Fibroblast of lung (primary cell): Measurements from ENCODE around the gene RHBDF2. TPM values are rescaled to one million over a fixed set of nuclear protein-coding genes. Genes with fewer than 3 reads are reported as not detected.
A peak's percentile ranks its signal among the peaks of the same experiment; 100 is the strongest.
"Not testable (repeated sequence)": the region's sequence is repeated elsewhere in the genome, so short reads cannot be mapped to it uniquely, and the experiment has no call there.

Experiments
- DNase-seq, 2 donors: peaks; one replicate each; pipeline versions ENCODE4 v3.0.0 to v3.0.0-alpha.2; 2010; ENCODE audit warnings: low read depth in 2 of 2
- H2AFZ ChIP-seq: 2 replicates; pipeline ENCODE4 v1.5.1; 2012; ENCODE audit warnings: low read length, control low read depth, inconsistent platforms
- H3K27ac ChIP-seq: 2 replicates; pipeline ENCODE4 v1.5.1; 2011; ENCODE audit warnings: low read length, control low read depth; ENCODE audit not compliant: insufficient read depth
- H3K27me3 ChIP-seq: 2 replicates; pipeline ENCODE4 v1.5.1; 2011; ENCODE audit warnings: mild to moderate bottlenecking, low read length; ENCODE audit not compliant: control insufficient read depth, insufficient read depth
- H3K36me3 ChIP-seq: 2 replicates; pipeline ENCODE4 v1.5.1; 2011; ENCODE audit warnings: low read length; ENCODE audit not compliant: control insufficient read depth, insufficient read depth
- H3K4me1 ChIP-seq: 2 replicates; pipeline ENCODE4 v1.5.1; 2011; ENCODE audit warnings: low read length; ENCODE audit not compliant: control insufficient read depth, insufficient read depth; ENCODE audit errors: extremely low read depth
- H3K4me2 ChIP-seq: 2 replicates; pipeline ENCODE4 v1.5.1; 2011; ENCODE audit warnings: low read length, control low read depth; ENCODE audit not compliant: insufficient read depth; ENCODE audit errors: extremely low read depth
- H3K4me3 ChIP-seq, 4 experiments: fragments of 200-600 bp in 1 of 4; sonication (generic) in 1 of 4; replicated peaks in 1 of 4; 2 replicates each; pipeline ENCODE4 v1.5.1; 2011 to 2016; ENCODE audit warnings: low read length in 4 of 4, low read depth in 3 of 4, mild to moderate bottlenecking in 3 of 4, control low read depth in 2 of 4, inconsistent platforms in 1 of 4, mixed read lengths in 1 of 4; ENCODE audit not compliant: insufficient read depth in 1 of 4; ENCODE audit errors: control extremely low read depth in 1 of 4
- H3K79me2 ChIP-seq: 2 replicates; pipeline ENCODE4 v1.5.1; 2012; ENCODE audit warnings: mild to moderate bottlenecking, low read length, inconsistent platforms; ENCODE audit not compliant: control insufficient read depth, insufficient read depth
- H3K9ac ChIP-seq: 2 replicates; pipeline ENCODE4 v1.5.1; 2011; ENCODE audit warnings: mild to moderate bottlenecking, low read length, control low read depth; ENCODE audit not compliant: insufficient read depth
- H3K9me3 ChIP-seq: 2 replicates; pipeline ENCODE4 v1.5.1; 2012; ENCODE audit warnings: low read depth, low read length; ENCODE audit not compliant: control insufficient read depth, insufficient read depth
- H4K20me1 ChIP-seq: 2 replicates; pipeline ENCODE4 v1.5.1; 2011; ENCODE audit warnings: low read length; ENCODE audit not compliant: control insufficient read depth, insufficient read depth; ENCODE audit errors: extremely low read depth
- EZH2 ChIP-seq: IDR thresholded peaks from 2 replicates; pipeline ENCODE4 v1.5.1; 2012; ENCODE audit warnings: low read length, control low read depth, mild to moderate bottlenecking; ENCODE audit errors: missing control alignments
- polyA plus RNA-seq, 2 donors: library from polyadenylated mRNA; depleted of rRNA in 1 of 2; stranded (reverse) in 1 of 2; unstranded in 1 of 2; fragments of >200 nt; gene quantifications; 2 replicates each; pipeline ENCODE4 v1.2.1, GENCODE V29; 2011 to 2012; ENCODE audit warnings: missing spikeins in 1 of 2
- total RNA-seq: library from RNA; depleted of rRNA; stranded (reverse); fragments of >200 nt; gene quantifications from 2 replicates; pipeline ENCODE4 v1.2.1, GENCODE V29; 2014
- TF ChIP-seq, protein P1 (sequence below), 2 donors: IDR thresholded peaks in 1 of 2; conservative IDR thresholded peaks in 1 of 2; 1 replicate in 1 of 2; 2 replicates in 1 of 2; pipeline ENCODE4 v1.5.1; 2011 to 2012; ENCODE audit warnings: low read length in 2 of 2, control low read depth in 1 of 2, inconsistent platforms in 1 of 2, low read depth in 1 of 2, mild to moderate bottlenecking in 1 of 2

The RHBDF2 gene
- total and polyA plus RNA-seq, 2 donors (not counting 1 experiment from before 2014, with no cell fraction given) = 0.94 to 5.1 TPM

DNA sequence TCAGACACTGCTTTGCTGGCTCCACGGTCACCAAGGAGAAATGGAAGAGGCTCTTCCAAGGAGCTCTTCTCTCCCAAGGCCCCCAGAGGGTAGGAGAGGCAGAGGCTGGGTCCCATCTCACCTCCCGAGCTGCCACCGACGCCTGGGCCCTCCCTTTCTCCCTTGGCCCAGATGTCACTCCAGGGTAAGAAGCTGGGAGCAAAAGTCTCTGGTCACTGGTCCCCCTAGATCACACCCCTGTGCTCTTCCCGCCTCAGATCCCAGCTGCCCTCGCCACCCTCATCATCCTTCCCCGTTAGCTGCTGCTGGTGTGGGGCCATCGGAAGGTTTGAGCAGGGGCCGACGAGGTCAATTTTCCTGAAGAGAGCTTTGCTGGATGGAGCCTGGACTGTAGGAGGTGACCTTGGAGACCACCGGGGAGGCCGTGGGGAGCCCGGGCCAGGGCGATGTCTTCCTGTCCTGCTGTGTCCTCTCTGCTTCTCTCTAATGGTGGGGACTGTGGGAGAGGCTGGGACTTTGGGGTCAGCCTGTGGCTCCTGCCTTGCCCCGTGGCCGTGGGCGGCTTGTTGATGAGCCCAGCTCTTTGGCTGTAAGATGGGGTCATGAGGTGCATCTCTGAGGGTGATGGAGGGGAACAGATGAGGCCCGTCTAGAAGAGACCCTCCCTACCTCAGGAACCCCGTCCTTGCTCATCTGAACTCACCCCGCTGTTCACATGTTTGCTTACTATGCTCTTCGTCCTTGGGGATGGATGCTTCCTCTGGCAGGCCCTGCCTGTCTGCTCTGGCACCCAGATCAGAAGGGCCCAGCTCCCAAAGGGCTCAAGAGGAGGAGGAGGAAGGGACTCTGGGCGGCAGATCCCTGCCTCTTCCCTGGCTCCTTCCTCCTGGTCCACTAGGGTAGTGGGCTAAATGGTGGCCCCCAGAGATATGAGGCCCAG lies 11.4 kb upstream of the RHBDF2 start:
- Histone ChIP-seq H3K79me2 (no peaks in the 10 kb centered on the region), H4K20me1 (no peaks in the 10 kb centered on the region), H2AFZ (no peak overlapping the region), H3K4me3 (no peak overlapping the region), H3K4me2 (no peak overlapping the region), H3K36me3 (no peaks in the 10 kb centered on the region), H3K4me1 (peaks cover 10% of the 10 kb centered on the region), H3K9ac (no peak overlapping the region), H3K27me3 (peaks cover 2% of the 10 kb centered on the region), H3K27ac (no peak overlapping the region), H3K9me3 (no peaks in the 10 kb centered on the region)
- DNase-seq = no peak
- TF ChIP-seq, protein P1, sequence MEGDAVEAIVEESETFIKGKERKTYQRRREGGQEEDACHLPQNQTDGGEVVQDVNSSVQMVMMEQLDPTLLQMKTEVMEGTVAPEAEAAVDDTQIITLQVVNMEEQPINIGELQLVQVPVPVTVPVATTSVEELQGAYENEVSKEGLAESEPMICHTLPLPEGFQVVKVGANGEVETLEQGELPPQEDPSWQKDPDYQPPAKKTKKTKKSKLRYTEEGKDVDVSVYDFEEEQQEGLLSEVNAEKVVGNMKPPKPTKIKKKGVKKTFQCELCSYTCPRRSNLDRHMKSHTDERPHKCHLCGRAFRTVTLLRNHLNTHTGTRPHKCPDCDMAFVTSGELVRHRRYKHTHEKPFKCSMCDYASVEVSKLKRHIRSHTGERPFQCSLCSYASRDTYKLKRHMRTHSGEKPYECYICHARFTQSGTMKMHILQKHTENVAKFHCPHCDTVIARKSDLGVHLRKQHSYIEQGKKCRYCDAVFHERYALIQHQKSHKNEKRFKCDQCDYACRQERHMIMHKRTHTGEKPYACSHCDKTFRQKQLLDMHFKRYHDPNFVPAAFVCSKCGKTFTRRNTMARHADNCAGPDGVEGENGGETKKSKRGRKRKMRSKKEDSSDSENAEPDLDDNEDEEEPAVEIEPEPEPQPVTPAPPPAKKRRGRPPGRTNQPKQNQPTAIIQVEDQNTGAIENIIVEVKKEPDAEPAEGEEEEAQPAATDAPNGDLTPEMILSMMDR (conservative IDR thresholded peaks at IDR 0.05 in 1 of 2, IDR thresholded peaks at IDR 0.05 in 1 of 2; ENCODE audit: low read depth in 1 of 2, low read length in 2 of 2) = no peak
- TF ChIP-seq EZH2 = no peak

DNA sequence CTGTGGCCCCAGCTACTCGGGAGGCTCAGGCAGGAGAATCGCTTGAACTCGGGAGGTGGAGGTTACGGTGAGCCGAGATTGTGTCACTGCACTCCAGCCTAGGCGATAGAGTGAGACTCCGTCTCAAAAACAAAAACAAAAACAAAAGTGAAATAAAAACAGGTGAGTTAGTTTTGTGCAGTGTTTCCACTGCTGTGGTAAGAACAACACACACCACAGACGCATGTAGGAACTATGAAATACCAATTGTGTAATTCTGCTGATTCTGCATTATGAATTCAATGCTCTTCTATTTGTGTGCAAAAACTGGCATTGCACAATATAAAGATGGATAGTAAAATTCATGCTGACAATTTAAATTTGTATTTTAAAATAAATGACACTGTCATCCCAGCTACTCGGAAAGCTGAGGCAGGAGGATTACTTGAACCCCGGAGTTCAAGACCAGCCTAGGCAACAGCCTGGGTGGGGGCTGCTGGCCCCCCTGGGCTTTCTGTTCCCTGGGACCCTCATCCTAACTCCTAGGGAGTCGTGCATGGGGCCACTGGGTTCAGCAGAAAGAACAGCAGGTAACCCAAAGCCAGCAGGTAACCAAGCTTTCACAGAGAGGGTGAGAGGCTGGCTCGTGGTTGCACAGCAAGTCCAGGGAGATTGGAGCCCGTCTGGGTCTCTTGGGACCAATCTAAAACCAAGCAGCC lies 10.6 kb upstream of the RHBDF2 start:
- H3K27me3 ChIP-seq = peaks cover 3% of the 10 kb centered on the region
- no peaks in the 10 kb centered on the region for H4K20me1 ChIP-seq
- no peak overlapping the region for H3K4me2 ChIP-seq
- peak in 1 of 2 donors; percentile 55 for DNase-seq
- no peak overlapping the region for H3K4me3 ChIP-seq
- H3K36me3 ChIP-seq = no peaks in the 10 kb centered on the region
- TF ChIP-seq EZH2 = no peak
- TF ChIP-seq, protein P1 (conservative IDR thresholded peaks at IDR 0.05 in 1 of 2, IDR thresholded peaks at IDR 0.05 in 1 of 2; ENCODE audit: low read depth in 1 of 2, low read length in 2 of 2) = no peak
- no peaks in the 10 kb centered on the region for H3K79me2 ChIP-seq
- no peak overlapping the region for H3K9ac ChIP-seq
- H3K9me3 ChIP-seq = no peaks in the 10 kb centered on the region
- H2AFZ ChIP-seq = no peak overlapping the region
- H3K4me1 ChIP-seq = peaks cover 10% of the 10 kb centered on the region
- H3K27ac ChIP-seq = no peak overlapping the region

DNA sequence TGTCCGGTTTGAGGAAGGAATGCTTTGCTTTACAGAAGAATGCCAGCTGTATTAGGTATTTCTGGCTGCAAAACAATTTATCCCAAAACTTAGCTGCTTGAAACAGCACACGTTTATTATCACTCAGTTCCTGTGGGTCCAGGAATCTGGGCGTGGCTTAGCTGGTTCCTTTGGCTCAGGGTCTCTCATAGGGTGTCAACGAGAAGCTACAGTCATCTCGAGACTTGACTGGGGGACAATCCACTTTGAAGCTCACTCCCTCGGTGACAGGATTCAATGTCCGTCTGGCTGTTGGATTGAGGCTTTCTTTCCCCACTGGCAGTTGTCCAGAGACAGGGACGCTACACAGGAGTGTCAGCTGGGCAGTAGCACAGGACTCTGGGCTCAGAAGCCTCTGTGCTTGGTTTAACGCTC lies 9.6 kb upstream of the RHBDF2 start:
- no peak for TF ChIP-seq EZH2
- TF ChIP-seq, protein P1 (conservative IDR thresholded peaks at IDR 0.05 in 1 of 2, IDR thresholded peaks at IDR 0.05 in 1 of 2; ENCODE audit: low read depth in 1 of 2, low read length in 2 of 2) = no peak
- DNase-seq = peak in 1 of 2 donors; percentile 55
- H2AFZ ChIP-seq = no peak overlapping the region
- H3K9ac ChIP-seq = no peak overlapping the region
- H3K27me3 ChIP-seq = peaks cover 4% of the 10 kb centered on the region
- no peaks in the 10 kb centered on the region for H3K79me2 ChIP-seq
- H3K36me3 ChIP-seq = no peaks in the 10 kb centered on the region
- peaks cover 10% of the 10 kb centered on the region for H3K4me1 ChIP-seq
- H3K4me2 ChIP-seq = no peak overlapping the region
- no peak overlapping the region for H3K4me3 ChIP-seq
- H4K20me1 ChIP-seq = no peaks in the 10 kb centered on the region
- no peak overlapping the region for H3K27ac ChIP-seq
- H3K9me3 ChIP-seq = no peaks in the 10 kb centered on the region

DNA sequence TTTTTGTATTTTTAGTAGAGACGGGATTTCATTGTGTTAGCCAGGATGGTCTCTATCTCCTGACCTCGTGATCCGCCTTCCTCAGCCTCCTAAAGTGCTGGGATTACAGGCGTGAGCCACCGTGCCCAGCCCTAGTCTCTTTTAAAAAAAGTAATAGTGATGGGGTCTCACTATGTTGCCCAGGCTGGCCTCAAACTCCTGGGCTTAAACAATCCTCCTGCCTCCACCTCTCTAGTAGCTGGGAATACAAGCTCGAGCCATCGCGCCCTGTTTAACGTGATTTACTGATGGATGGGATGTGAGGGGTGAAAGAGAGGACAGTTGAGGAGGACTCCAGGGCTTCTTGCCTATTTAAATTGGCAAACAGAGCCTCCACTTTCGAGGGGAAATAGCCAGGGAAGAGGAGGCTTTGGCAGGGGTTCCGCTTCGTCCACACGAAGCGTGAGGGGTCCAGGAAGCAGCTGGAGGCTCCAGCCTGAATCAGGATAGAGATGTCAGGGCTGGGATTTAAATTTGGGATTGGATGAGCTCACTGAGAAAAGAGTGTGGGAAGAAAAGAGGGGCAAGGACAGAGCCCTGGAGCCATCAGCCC lies 7.3 kb upstream of the RHBDF2 start:
- not testable (repeated sequence) for H3K27me3 ChIP-seq, H3K36me3 ChIP-seq, H3K4me2 ChIP-seq, H3K4me1 ChIP-seq, H3K79me2 ChIP-seq, H3K4me3 ChIP-seq, H3K27ac ChIP-seq, H3K9me3 ChIP-seq, DNase-seq, H4K20me1 ChIP-seq, H2AFZ ChIP-seq, H3K9ac ChIP-seq
